Vagina (tissue), 2 donors: ENCODE measurements around the gene SERPINB8. TPM values are rescaled to one million over a fixed set of nuclear protein-coding genes. Genes with fewer than 3 reads are reported as not detected.

Experiments
- DNase-seq, 2 donors: peaks; one replicate each; pipeline ENCODE4 v3.0.0-alpha.2; 2017; ENCODE audit errors: extremely low spot score in 2 of 2
- H3K27ac ChIP-seq: fragments of 200-600 bp; sonication (generic); one replicate; pipeline ENCODE4 v1.5.1; 2019
- H3K27me3 ChIP-seq: fragments of 200-600 bp; sonication (generic); one replicate; pipeline ENCODE4 v1.5.1; 2019
- H3K36me3 ChIP-seq, 2 donors: fragments of 200-600 bp; sonication (generic); one replicate each; pipeline ENCODE4 v1.5.1; 2017 to 2019
- H3K4me1 ChIP-seq: fragments of 200-600 bp; sonication (generic); one replicate; pipeline ENCODE4 v1.5.1; 2019
- H3K4me3 ChIP-seq, 2 donors: fragments of 200-600 bp; sonication (generic); 1 replicate in 1 of 2; 2 replicates in 1 of 2; pipeline ENCODE4 v1.5.1; 2016 to 2019
- H3K9me3 ChIP-seq: fragments of 200-600 bp; sonication (generic); one replicate; pipeline ENCODE4 v1.5.1; 2019
- CTCF ChIP-seq, 3 experiments: fragments of 450-650 bp in 2 of 3; fragments of 200-600 bp in 1 of 3; sonication (generic) in 1 of 3; IDR thresholded peaks; one replicate each; pipeline ENCODE4 v1.5.1; 2017 to 2019; ENCODE audit warnings: antibody characterized with exemption in 3 of 3, mild to moderate bottlenecking in 2 of 3, moderate library complexity in 2 of 3
- POLR2A ChIP-seq, 2 donors: fragments of 450-650 bp; IDR thresholded peaks; one replicate each; pipeline ENCODE4 v1.6.1; 2017; ENCODE audit warnings: antibody characterized with exemption in 2 of 2, mild to moderate bottlenecking in 2 of 2, moderate library complexity in 2 of 2
- POLR2AphosphoS5 ChIP-seq, 2 donors: sonication (generic); formaldehyde crosslinking; IDR thresholded peaks; one replicate each; pipeline ENCODE4 v1.9.0; 2017; ENCODE audit warnings: antibody characterized with exemption in 2 of 2, mild to moderate bottlenecking in 2 of 2, low read depth in 1 of 2; ENCODE audit not compliant: insufficient read depth in 1 of 2
- intact Hi-C: fragments of 100-400 bp; cut with DNase I; formaldehyde crosslinking; loops from one replicate; pipeline ENCODE4 v1.15.1; 2023
- total RNA-seq: library from RNA; depleted of rRNA; stranded (reverse); fragments of >200 nt; gene quantifications from one replicate; pipeline ENCODE4 v1.2.3, GENCODE V29; 2016

Gene SERPINB8
- total RNA-seq, 1 donor from 2014 or later: 18.7 TPM

- no peak for DNase-seq
- Histone ChIP-seq H3K4me3 (no peak overlapping the region), H3K36me3 (no peaks in the 10 kb centered on the region), H3K4me1 (peaks cover 8% of the 10 kb centered on the region), H3K27ac (no peak overlapping the region), H3K27me3 (no peaks in the 10 kb centered on the region), H3K9me3 (no peaks in the 10 kb centered on the region)
- TF ChIP-seq POLR2AphosphoS5 (IDR thresholded peaks at IDR 0.05; ENCODE audit: insufficient read depth in 1 of 2, low read depth in 1 of 2) (no peak), POLR2A (IDR thresholded peaks at IDR 0.05) (no peak), CTCF (IDR thresholded peaks at IDR 0.05) (no peak)
- intact Hi-C loops: no loop called here
Measured at GRCh38 chr18:63975628-63976027, 5.7 kb downstream of the SERPINB8 start.

DNA sequence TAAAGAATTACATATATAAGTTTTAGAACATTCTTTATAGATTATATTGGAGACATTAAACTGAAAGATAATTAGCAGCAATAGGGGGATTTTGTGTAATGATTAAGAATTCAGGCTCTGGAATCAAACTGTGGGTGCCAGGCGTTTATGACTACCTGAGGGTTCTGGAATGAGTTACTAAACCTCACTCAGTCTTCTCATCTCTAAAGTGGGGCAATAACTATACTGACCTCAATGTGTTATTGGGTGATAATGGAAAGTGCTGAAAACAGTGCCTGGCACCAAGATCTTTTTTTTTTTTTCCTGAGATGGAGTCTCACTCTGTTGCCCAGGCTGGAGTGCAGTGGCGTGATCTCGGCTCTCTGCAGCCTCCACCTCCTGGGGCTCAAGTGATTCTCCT, 7.2 kb downstream of the SERPINB8 start:
- Histone ChIP-seq H3K4me3 (no peak overlapping the region), H3K27ac (no peak overlapping the region), H3K9me3 (no peaks in the 10 kb centered on the region), H3K27me3 (no peaks in the 10 kb centered on the region), H3K4me1 (no peaks in the 10 kb centered on the region), H3K36me3 (no peaks in the 10 kb centered on the region)
- intact Hi-C loops: no loop called here
- TF ChIP-seq POLR2AphosphoS5 (IDR thresholded peaks at IDR 0.05; ENCODE audit: insufficient read depth in 1 of 2, low read depth in 1 of 2) (no peak), CTCF (IDR thresholded peaks at IDR 0.05) (no peak), POLR2A (IDR thresholded peaks at IDR 0.05) (no peak)
- DNase-seq: no peak

GRCh38 chr18:63979409-63979920, 9.6 kb downstream of the SERPINB8 start:
- H3K4me3 ChIP-seq: peak overlapping the region; percentile 21 to 25
- no peaks in the 10 kb centered on the region for H3K4me1 ChIP-seq
- peak overlapping the region; percentile 8 for H3K27ac ChIP-seq
- peaks cover 0 to 8% of the 10 kb centered on the region in 2 donors for H3K36me3 ChIP-seq
- TF ChIP-seq POLR2AphosphoS5 (IDR thresholded peaks at IDR 0.05; ENCODE audit: insufficient read depth in 1 of 2, low read depth in 1 of 2): no peak
- peak; percentile 26 to 78 (median 70) for TF ChIP-seq CTCF (IDR thresholded peaks at IDR 0.05)
- no peak for TF ChIP-seq POLR2A (IDR thresholded peaks at IDR 0.05)
- DNase-seq: no peak
- intact Hi-C loops: no loop called here
- no peaks in the 10 kb centered on the region for H3K9me3 ChIP-seq
- no peaks in the 10 kb centered on the region for H3K27me3 ChIP-seq

DNA sequence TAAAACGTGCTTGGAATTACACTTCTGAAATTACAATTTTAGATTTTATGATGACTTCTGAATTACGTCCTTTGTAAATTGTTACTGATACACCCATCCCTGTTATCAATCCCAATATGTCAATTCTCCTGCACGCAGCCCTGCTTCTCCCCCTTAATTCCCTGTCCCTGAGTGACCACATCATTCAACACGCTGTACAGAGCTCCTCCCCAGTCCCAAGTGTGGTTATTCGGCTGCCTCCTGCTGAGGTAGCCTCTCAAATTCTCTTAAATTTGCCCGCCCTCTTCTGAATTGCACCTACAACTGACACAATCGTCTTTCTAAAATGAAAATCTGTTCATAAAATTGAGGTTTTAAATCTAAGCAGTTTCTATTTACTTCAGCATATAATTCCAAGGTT, 10.1 kb downstream of the SERPINB8 start:
- H3K36me3 ChIP-seq: peaks cover 0 to 8% of the 10 kb centered on the region in 2 donors
- peak overlapping the region; percentile 21 to 25 for H3K4me3 ChIP-seq
- no peak for DNase-seq
- H3K27ac ChIP-seq: peak overlapping the region; percentile 8
- no peak for TF ChIP-seq POLR2A (IDR thresholded peaks at IDR 0.05)
- H3K4me1 ChIP-seq: no peaks in the 10 kb centered on the region
- H3K27me3 ChIP-seq: no peaks in the 10 kb centered on the region
- intact Hi-C loops: no loop called here
- H3K9me3 ChIP-seq: no peaks in the 10 kb centered on the region

DNA sequence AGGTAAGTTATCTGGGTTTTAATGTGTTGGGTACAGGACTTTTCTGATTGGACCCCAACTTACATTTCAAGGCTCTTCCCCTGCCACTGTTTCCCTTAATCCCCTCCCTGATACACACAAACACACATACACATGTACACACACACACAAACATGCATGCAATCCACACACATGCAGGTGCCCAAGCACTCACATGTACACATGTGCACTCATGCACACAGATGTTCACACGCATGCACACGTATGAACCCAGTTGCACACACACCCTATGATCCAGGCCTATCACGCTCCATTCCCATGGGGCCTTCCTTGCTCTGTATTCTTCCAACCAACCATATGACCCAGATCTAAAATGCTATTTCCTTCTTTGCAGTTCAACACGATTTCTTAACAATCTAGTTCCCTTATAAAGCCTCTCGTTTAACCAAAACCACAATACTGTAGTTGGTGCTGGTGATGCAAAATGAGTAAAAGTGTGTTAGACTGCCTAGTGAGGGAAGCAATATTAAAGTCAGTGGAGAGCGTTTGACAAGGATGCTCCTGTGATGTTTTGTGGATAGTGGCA, 11.1 kb downstream of the SERPINB8 start:
- H3K4me1 ChIP-seq: no peaks in the 10 kb centered on the region
- no peaks in the 10 kb centered on the region for H3K27me3 ChIP-seq
- H3K4me3 ChIP-seq: no peak overlapping the region
- TF ChIP-seq POLR2A (IDR thresholded peaks at IDR 0.05) (no peak), POLR2AphosphoS5 (IDR thresholded peaks at IDR 0.05; ENCODE audit: insufficient read depth in 1 of 2, low read depth in 1 of 2) (no peak), CTCF (IDR thresholded peaks at IDR 0.05) (no peak)
- DNase-seq: no peak
- intact Hi-C loops: no loop called here
- H3K9me3 ChIP-seq: no peaks in the 10 kb centered on the region
- H3K27ac ChIP-seq: no peak overlapping the region
- H3K36me3 ChIP-seq: peaks cover 0 to 18% of the 10 kb centered on the region in 2 donors
